LNCaP clone FGC (cell line): ENCODE measurements around the gene PAPSS1.

Source experiments
- DNase-seq: peaks from one replicate; pipeline ENCODE4 v3.0.0-alpha.2; 2011; ENCODE audit warnings: low read depth
- H3K4me3 ChIP-seq: 2 replicates; pipeline ENCODE4 v1.5.1; 2011; ENCODE audit warnings: mild to moderate bottlenecking, low read depth, low read length, control low read depth
- TF ChIP-seq, protein P1 (sequence below): IDR thresholded peaks from 2 replicates; pipeline ENCODE4 v1.5.1; 2012; ENCODE audit warnings: mild to moderate bottlenecking; ENCODE audit not compliant: control insufficient read depth, insufficient read depth; ENCODE audit errors: extremely low read depth

Gene PAPSS1

DNA sequence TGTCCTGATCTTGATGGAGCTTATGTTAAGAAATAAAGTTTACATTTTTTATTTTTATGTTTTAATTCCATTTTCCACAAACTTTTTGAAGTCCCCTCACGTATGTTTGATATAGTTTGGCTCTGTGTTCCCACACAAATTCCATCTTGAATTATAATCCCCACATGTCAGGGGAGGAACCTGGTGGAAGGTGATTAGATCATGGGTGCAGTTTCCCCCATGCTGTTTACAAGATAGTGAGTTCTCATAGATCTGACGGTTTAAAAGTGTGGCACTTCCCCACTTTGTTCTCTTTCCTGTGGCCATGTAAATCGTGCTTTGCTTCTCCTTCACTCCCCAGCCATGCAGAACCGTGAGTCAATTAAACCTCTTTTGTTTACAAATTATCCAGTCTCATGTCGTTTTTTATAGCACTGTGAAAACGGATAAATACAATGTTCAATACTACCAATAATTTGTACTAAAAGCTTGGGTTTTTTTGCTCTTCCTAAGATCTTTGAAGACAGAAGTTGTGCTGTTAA, 89.8 kb downstream of the PAPSS1 start:
- TF ChIP-seq, protein P1, sequence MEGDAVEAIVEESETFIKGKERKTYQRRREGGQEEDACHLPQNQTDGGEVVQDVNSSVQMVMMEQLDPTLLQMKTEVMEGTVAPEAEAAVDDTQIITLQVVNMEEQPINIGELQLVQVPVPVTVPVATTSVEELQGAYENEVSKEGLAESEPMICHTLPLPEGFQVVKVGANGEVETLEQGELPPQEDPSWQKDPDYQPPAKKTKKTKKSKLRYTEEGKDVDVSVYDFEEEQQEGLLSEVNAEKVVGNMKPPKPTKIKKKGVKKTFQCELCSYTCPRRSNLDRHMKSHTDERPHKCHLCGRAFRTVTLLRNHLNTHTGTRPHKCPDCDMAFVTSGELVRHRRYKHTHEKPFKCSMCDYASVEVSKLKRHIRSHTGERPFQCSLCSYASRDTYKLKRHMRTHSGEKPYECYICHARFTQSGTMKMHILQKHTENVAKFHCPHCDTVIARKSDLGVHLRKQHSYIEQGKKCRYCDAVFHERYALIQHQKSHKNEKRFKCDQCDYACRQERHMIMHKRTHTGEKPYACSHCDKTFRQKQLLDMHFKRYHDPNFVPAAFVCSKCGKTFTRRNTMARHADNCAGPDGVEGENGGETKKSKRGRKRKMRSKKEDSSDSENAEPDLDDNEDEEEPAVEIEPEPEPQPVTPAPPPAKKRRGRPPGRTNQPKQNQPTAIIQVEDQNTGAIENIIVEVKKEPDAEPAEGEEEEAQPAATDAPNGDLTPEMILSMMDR = no peak

DNA sequence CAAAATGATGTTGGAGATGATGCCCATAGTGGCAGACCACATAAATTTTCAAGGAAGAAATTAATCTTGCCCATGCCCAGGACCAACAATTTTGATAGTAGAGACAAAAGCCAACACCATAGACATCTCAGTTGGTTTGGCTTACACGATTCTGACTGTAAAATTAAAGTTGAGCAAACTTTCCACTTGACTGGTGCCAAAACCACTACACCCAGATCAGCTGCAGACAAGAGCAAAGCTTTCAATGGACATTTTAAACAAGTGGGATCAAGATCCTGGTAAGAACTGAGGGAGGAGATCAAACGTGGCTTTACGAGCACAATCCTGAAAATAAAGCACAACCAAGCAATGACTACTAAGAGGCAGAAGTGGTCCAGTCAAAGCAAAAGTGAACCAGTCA, 90.7 kb downstream of the PAPSS1 start:
- no peak overlapping the region for H3K4me3 ChIP-seq
- TF ChIP-seq, protein P1 = no peak
- DNase-seq = no peak

More for the DNA sequence above, 89.8 kb downstream of the PAPSS1 start:
- H3K4me3 ChIP-seq = no peak overlapping the region
- no peak for DNase-seq

DNA sequence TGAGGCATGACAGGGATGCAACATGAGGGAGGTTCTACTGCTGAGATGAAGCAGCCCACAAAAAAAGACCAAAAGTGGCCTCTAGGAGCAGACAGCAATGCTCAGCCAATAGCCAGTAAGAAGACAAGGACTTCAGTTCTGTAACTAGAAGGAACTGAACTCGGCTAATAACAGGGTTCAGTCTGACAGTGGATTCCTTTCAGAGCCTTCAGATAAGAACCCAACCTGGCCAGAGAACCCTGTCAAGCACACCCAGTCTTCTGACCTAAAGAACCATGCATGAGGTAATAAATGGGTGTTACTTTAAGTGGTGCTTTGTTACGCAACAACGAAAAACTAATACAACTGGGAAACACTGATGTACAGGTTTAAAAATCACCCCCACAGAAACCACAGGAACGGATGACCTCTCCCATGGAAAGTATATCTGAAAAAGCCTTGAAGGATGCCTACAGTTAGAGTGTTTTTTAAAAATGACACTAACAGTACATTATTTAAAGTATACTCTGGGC, 94.6 kb downstream of the PAPSS1 start:
- DNase-seq = no peak
- TF ChIP-seq, protein P1 = no peak
- H3K4me3 ChIP-seq = no peak overlapping the region

DNA sequence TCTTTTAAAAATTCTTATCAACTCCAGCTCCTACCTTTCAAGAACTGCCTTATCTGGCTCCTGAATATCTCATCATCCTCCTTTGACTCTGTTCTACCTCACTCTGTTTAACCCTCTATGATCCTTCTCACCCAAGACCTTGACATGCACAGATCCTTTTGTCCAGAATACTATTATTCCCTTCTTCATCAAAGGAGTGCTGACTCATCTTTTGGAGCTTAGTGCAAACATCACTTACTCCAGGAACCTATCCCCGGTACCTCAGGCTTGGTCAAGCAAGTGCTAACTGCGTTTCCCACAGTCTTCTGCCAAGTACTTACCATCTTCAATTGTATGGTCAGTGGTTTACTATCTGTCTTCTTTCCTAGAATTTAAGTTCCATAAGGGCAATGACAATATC, 96.0 kb downstream of the PAPSS1 start:
- no peak for DNase-seq
- no peak overlapping the region for H3K4me3 ChIP-seq
- TF ChIP-seq, protein P1 = no peak

DNA sequence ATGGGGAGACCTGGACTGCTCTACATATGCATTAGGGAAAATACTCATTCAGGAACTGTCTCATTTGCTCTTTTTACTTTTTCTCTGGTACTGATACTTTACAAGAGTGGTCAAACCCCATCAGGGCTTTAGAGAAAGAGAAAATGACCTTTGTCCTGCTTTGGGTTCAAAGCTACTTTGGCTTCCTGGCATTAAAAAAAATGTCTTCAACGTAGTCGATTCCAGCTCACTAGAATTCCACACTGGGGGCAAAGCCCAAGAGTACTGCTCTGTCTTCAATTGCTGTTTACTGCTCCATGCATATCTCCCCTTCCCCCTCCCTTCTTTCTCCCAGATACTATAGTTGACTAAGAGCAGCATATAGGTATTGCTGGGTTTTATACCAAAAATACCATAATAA, 98.0 kb downstream of the PAPSS1 start:
- H3K4me3 ChIP-seq = no peak overlapping the region

DNA sequence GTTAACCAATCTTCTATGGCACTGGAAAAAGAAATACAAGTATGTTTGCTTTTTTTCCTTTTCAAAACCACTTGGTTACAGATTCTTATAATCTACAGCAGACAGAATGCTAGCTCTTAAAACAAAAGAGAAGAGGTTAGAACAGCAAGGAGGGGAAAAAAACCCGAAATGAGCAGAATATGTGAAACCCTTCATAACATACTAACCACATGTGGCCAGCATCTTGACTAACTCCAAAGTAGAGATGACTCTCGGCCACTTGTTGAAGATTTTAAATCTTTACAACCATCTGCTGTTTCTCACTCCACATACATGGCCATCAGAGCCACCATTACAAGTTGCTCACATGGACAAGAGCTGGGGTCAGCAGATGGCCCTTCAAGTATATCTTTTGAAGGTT, 100.3 kb downstream of the PAPSS1 start:
- no peak overlapping the region for H3K4me3 ChIP-seq
- DNase-seq = no peak
- TF ChIP-seq, protein P1 = no peak

More for the DNA sequence above, 98.0 kb downstream of the PAPSS1 start:
- no peak for DNase-seq
- TF ChIP-seq, protein P1 = no peak

DNA sequence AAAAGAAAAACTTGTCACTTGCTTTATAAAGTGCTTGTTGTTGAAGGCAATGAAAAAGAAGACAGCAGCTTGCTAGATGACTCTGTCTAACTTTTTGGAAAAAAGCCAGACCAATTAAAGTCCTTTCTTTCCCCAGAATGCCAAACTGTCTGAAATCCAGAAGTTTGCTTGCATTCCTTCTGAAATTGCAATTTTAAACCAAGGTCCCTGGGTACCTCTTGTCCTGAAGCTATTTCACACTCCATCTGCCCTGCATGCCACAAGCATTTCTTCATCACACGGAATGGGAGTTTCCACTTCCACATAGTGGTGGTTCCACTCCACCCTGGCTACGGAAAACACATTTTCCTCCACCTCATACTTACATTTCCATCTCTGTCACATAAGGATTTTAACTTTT, 101.0 kb downstream of the PAPSS1 start:
- no peak overlapping the region for H3K4me3 ChIP-seq
- DNase-seq = no peak
- TF ChIP-seq, protein P1 = no peak
